ENCODE results near the gene PDE8B. TPM values are rescaled to one million over a fixed set of nuclear protein-coding genes. Genes with fewer than 3 reads are reported as not detected.

PDE8B gene
- polyA plus RNA-seq, 1 donor (not counting 4 experiments of a cell fraction or from before 2014, with no cell fraction given): not detected

DNA sequence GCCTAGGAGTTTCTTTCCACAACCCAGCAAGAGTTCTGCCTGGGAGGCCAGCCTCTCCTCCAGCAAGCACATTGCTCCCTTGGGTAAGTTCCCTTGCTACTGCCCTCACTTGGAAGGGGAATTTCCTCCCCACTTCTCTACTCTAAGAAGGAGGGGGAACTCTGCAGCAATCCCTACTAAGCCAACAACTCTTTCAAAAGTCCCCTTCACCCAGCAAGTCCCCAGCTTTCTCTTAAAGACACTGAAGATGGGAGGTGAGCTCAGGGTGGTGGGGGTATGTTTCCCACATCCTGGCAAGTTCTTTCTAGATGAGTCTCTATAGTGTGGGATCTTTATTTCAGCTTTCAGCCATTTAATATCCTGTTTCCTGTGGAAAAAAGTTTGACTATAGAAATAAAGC lies 49.0 kb downstream of the PDE8B start:
- FAIRE-seq (no peak), DNase-seq (ENCODE audit: low read depth, low spot score) (no peak)
- no peaks in the 10 kb centered on the region for H3K9me3 ChIP-seq (ENCODE audit: control insufficient read depth, low read depth, low read length)
- no peaks in the 10 kb centered on the region for H3K36me3 ChIP-seq (ENCODE audit: control insufficient read depth in 2 of 2, extremely low read depth in 1 of 2, insufficient read depth in 2 of 2, low read length in 2 of 2)
- no peak overlapping the region for H3K27ac ChIP-seq (ENCODE audit: control insufficient read depth, insufficient read depth, low read length)
- no peak overlapping the region for H3K4me3 ChIP-seq (ENCODE audit: control insufficient read depth in 2 of 3, extremely low read depth in 1 of 3, insufficient read depth in 2 of 3, low read depth in 1 of 3, low read length in 3 of 3)
- no peaks in the 10 kb centered on the region for H3K4me1 ChIP-seq (ENCODE audit: control insufficient read depth, extremely low read depth, insufficient read depth, low read length)
- no peak overlapping the region for H3K9ac ChIP-seq (ENCODE audit: control insufficient read depth, extremely low read depth, insufficient read depth, low read length)
- TF ChIP-seq, protein P1, sequence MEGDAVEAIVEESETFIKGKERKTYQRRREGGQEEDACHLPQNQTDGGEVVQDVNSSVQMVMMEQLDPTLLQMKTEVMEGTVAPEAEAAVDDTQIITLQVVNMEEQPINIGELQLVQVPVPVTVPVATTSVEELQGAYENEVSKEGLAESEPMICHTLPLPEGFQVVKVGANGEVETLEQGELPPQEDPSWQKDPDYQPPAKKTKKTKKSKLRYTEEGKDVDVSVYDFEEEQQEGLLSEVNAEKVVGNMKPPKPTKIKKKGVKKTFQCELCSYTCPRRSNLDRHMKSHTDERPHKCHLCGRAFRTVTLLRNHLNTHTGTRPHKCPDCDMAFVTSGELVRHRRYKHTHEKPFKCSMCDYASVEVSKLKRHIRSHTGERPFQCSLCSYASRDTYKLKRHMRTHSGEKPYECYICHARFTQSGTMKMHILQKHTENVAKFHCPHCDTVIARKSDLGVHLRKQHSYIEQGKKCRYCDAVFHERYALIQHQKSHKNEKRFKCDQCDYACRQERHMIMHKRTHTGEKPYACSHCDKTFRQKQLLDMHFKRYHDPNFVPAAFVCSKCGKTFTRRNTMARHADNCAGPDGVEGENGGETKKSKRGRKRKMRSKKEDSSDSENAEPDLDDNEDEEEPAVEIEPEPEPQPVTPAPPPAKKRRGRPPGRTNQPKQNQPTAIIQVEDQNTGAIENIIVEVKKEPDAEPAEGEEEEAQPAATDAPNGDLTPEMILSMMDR (optimal IDR thresholded peaks at IDR 0.05 in 1 of 3, IDR thresholded peaks at IDR 0.05 in 1 of 3, conservative IDR thresholded peaks at IDR 0.05 in 1 of 3; ENCODE audit: extremely low read depth in 1 of 3, insufficient read depth in 2 of 3, low read length in 3 of 3): no peak
- no peak for TF ChIP-seq EZH2 (IDR thresholded peaks at IDR 0.05; ENCODE audit: low read length)
- H3K27me3 ChIP-seq (ENCODE audit: control insufficient read depth, extremely low read depth, insufficient read depth, low read length): peaks cover 9% of the 10 kb centered on the region
- no peaks in the 10 kb centered on the region for H3K9me1 ChIP-seq (ENCODE audit: control insufficient read depth, extremely low read depth, insufficient read depth, low read length)
- H3K4me2 ChIP-seq (ENCODE audit: control insufficient read depth, extremely low read depth, insufficient read depth, low read depth, low read length): no peak overlapping the region
- no peaks in the 10 kb centered on the region for H3K79me2 ChIP-seq (ENCODE audit: control insufficient read depth, insufficient read depth, low read length)
- no peak overlapping the region for H2AFZ ChIP-seq (ENCODE audit: control insufficient read depth, low read length)
- dilution Hi-C loops (cut with MboI; ENCODE audit: extremely low pct_ligation_motif_present, low sequenced_read_pairs): no loop called here
- no peaks in the 10 kb centered on the region for H4K20me1 ChIP-seq (ENCODE audit: control insufficient read depth, extremely low read depth, insufficient read depth, low read length)

DNA sequence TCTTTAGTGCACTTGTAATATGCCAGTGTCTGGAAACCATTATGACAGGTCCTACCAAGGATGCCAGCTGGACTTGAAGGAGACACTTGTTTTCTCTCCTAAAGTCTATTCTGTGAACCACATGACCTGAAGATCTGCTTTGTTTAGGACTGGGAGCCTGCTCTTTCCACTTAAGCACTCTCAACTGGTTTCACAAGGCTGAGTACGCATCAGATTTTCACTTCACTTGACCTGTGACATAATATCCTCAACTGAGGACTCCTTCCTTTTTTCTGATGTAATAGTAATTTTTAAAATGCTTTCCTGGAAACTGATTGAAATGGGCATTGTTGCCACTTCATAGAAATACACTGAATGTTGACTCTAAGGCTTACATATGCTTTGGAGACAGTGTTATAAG lies 52.2 kb downstream of the PDE8B start:
- H3K4me3 ChIP-seq (ENCODE audit: control insufficient read depth in 2 of 3, extremely low read depth in 1 of 3, insufficient read depth in 2 of 3, low read depth in 1 of 3, low read length in 3 of 3): no peak overlapping the region
- FAIRE-seq (no peak), DNase-seq (ENCODE audit: low read depth, low spot score) (no peak)
- TF ChIP-seq EZH2 (IDR thresholded peaks at IDR 0.05; ENCODE audit: low read length): no peak
- TF ChIP-seq, protein P1 (optimal IDR thresholded peaks at IDR 0.05 in 1 of 3, IDR thresholded peaks at IDR 0.05 in 1 of 3, conservative IDR thresholded peaks at IDR 0.05 in 1 of 3; ENCODE audit: extremely low read depth in 1 of 3, insufficient read depth in 2 of 3, low read length in 3 of 3): no peak
- no peak overlapping the region for H3K27ac ChIP-seq (ENCODE audit: control insufficient read depth, insufficient read depth, low read length)
- dilution Hi-C loops (cut with MboI; ENCODE audit: extremely low pct_ligation_motif_present, low sequenced_read_pairs): no loop called here
- no peak overlapping the region for H3K4me2 ChIP-seq (ENCODE audit: control insufficient read depth, extremely low read depth, insufficient read depth, low read depth, low read length)
- H3K4me1 ChIP-seq (ENCODE audit: control insufficient read depth, extremely low read depth, insufficient read depth, low read length): no peaks in the 10 kb centered on the region
- H3K27me3 ChIP-seq (ENCODE audit: control insufficient read depth, extremely low read depth, insufficient read depth, low read length): no peaks in the 10 kb centered on the region
- no peak overlapping the region for H2AFZ ChIP-seq (ENCODE audit: control insufficient read depth, low read length)
- no peaks in the 10 kb centered on the region for H3K36me3 ChIP-seq (ENCODE audit: control insufficient read depth in 2 of 2, extremely low read depth in 1 of 2, insufficient read depth in 2 of 2, low read length in 2 of 2)
- no peaks in the 10 kb centered on the region for H3K9me3 ChIP-seq (ENCODE audit: control insufficient read depth, low read depth, low read length)
- no peak overlapping the region for H3K9ac ChIP-seq (ENCODE audit: control insufficient read depth, extremely low read depth, insufficient read depth, low read length)
- no peaks in the 10 kb centered on the region for H4K20me1 ChIP-seq (ENCODE audit: control insufficient read depth, extremely low read depth, insufficient read depth, low read length)
- no peaks in the 10 kb centered on the region for H3K79me2 ChIP-seq (ENCODE audit: control insufficient read depth, insufficient read depth, low read length)
- no peaks in the 10 kb centered on the region for H3K9me1 ChIP-seq (ENCODE audit: control insufficient read depth, extremely low read depth, insufficient read depth, low read length)

Measured in keratinocyte (primary cell).